NCI-H1048 (cell line): Measurements from ENCODE around the gene TTC23L.

Experiments used
- DNase-seq: peaks from one replicate; lab custom pipeline; 2025; lab: John Stamatoyannopoulos, UW

Gene TTC23L

DNA sequence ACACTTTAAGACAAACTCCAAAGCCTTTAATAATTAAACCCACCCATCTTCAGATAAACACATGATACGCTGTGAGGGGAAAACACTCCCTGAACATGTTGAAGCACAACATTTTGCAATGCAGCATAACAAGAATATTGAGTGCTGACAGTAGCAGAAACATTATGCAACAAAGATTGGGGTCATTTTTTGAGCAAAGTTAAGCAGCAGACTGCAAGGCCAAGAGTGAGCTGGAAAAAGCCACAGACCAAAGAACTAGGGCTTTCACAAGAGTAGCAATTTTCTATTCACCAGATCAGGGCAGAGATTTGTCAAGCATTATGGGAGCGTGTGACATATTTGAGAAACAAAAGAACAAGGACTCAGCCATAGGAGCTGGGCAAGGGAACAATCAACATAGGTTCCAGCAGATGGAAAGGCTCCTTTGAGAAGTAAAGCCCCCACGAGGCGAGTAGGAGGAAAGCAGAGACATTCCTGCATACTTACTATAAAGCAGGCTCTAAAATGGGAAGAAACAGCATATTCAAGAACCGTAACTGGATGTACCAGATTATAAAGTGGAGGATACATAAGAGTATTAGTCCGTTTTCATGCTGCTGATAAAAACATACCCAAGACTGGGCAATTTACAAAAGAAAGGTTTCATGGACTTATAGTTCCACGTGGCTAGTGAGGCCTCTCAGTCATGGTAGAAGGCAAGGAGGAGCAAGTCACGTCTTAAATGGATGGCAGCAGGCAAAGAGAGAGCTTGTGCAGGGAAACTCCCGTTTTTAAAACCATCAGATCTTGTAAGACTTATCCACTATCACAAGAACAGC lies 4.8 kb upstream of the TTC23L start:
- no peak for DNase-seq

DNA sequence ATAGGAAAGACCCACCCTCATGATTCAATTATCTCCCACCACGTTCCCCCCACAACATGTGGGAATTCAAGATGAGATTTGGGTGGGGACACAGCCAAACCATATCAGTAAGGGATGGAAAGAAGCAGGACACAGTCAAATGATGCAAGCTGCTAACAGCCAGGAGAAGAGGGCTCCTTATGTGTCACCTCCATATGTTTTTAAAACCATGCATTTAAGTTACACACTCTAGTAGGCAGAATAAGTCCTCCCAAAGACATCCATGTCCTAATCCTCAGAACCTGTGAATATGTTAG lies 4.2 kb upstream of the TTC23L start:
- DNase-seq = no peak

DNA sequence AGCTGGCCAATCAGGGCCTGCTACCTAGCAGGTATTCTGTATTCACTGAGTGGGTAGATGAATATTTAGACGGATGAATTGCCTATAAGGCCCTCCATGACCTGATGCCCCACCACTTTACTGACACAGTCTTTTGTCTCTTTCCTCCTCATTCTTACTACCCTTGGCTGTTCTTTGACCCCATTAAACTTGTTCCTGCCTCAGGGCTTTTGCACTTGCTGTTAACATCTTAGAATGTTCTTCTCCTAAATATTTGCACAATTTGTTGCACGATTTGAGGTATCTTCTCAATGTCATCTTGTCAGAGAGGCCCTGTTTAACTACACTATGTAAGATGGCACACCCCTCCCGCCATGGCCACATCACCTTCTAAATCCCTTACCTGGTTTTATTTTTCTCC lies 3.3 kb upstream of the TTC23L start:
- no peak for DNase-seq

DNA sequence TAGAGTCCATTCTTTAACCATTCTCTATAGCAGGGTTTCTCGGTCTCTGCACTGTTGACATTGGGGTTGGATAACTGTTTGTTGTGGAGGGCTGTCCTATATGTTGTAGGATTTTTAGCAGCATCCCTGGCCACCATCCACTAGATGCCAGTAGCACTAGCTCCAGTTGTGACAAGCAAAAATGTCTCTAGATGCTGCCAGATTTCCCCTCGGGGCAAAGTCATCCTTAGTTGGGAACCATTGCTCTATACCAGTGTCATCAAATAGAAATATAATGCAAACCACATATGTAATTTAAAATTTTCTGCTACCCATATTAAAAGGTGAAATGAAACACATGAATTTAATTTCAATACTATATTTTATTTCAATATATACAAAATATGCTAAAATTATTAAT lies 2.9 kb downstream of the TTC23L start:
- DNase-seq = no peak

DNA sequence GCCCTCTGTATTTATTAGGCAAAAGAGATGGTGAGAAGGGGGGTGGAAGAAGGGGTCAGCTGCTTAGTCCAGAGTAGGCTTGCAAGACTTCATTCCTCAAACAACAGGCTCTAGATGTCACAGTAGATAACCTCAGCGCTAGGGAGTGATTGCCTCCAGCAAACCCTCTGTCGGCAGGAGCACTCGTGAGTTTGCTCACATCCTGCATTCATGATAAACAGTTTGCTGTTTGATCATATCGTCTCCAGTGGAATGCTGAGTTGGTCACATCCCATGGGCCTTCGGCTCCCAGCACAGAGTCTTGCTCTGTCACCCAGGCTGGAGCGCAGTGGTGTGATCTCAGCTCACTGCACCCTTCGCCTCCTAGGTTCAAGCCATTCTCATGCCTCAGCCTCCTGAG lies 3.6 kb downstream of the TTC23L start:
- DNase-seq = no peak

DNA sequence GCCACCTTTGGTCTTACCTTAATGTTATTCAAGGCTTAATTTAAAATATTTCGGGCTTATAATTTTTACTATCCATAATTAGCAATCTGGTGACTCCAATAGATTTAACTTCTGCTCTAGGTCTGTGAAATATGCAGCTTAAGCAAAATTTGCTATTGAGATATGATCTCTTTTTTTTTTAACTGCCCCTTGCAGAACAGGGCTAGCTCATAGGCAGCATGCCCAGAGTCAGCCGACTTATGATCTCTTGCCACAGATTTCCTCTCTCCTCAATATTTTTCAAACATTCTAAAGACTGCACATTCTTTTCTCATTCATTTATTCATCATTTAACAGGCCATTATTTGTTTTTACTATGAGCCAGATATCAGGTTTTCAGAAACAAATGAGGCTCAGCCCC lies 4.5 kb downstream of the TTC23L start:
- no peak for DNase-seq

DNA sequence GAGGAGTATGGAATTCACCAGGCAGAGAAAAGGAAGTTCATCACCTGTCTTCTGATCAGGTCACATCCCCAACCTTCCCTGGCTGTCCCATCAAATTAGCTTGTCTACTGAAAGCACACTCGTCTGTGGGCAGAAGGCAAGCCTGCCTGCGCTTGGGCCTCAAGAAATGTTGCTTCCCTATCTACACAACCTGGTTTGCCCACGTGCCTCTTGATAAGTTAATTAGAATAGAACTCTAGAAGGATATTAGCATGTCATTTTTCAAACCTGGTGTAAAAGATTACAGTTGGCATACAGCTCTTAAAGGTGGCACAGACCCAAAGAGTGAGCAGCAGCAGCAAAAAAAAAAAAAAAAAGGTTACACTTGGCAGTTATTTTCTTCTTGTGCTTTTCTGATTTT lies 5.1 kb downstream of the TTC23L start:
- no peak for DNase-seq

DNA sequence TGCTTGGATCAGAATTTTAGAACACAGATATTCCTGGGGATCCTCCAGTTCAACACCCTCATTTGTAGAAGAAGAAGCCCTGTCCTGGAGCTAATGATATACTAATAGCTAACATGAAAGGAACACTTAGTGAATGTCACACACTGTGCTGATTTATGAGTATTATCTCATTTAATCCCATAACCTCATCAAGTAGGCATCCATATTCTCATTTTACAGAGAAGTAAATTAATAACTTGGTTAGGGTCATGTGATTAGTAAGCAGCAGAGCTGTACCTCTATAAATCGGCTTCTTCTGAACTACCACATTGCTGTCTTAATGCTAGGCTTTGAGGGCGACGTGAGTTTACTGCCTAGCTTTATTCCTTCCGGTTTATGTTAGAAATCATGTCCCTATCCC lies 6.0 kb downstream of the TTC23L start:
- DNase-seq = no peak

DNA sequence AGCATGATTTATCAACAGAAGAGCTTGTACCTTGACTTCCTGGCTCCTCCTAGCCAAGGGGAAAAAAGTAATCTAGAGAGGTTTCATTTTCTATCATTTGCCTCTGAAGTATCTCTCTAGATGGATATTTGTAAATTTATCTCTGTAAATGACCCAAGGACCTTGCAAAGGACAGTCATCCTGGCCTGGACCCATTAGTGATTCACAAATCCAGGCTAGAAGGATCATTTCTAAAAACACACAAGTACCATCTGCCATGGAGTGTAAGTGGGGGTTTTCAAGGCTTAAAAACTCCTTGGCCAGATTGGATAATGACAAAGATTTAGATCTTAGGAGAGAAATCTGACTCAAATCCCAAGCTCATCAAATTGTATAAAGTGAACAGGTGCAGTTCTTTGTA lies 8.1 kb downstream of the TTC23L start:
- DNase-seq = no peak

DNA sequence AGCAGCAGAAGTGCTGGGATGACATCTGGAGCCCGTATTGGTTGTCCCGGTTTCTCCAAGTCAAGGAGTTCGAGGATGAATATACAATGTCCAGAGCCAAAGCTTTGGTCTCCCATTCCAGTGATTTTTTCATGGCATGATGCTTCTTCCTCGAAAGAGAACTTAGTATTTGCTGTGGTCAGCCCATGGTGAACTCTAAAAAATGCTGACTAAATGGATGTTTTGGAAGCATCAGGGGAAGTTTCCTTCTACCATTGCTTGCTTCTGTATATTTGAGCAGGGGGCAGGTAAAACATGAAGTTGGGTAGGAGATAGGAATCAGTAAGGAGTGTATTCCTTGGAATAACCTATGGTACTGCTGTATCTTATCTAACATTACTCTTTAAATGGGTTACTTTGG lies 8.6 kb downstream of the TTC23L start:
- no peak for DNase-seq

DNA sequence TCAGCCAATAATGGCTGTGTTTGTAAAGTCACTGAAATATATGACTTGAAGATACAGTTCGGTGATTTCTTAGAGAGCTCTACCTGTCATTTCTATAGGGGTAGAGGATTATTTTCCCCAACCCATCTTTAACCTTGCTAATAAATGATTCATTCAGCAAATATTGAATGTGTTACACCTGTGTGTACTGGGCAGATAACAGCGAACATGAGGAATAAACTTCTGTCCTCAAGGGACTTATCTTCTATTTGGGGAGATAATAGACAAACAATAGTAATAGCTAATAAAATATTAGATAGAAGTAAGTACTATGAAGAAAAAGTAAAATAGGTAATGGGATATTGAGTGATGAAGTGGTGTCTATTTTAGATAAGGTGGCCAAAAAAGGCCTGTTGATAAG lies 9.3 kb downstream of the TTC23L start:
- DNase-seq = no peak

DNA sequence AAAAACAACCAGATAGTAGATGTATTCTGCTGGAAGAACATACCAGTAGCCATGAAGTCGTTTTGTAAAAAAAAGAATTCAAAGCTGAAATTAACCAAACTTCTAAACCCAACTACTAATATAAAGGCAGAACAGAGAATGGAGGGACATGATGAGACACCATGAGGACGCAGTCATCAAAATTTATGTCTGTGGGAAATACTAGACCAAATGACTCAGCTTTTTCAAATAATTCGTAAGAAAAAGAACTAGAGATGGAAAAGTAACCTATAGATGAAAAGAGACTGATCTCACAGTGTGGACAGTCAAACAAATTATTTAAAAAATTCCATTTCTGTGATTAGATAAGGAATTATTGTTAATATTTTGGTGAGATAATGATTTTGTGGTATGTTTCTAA lies 10.3 kb downstream of the TTC23L start:
- no peak for DNase-seq

DNA sequence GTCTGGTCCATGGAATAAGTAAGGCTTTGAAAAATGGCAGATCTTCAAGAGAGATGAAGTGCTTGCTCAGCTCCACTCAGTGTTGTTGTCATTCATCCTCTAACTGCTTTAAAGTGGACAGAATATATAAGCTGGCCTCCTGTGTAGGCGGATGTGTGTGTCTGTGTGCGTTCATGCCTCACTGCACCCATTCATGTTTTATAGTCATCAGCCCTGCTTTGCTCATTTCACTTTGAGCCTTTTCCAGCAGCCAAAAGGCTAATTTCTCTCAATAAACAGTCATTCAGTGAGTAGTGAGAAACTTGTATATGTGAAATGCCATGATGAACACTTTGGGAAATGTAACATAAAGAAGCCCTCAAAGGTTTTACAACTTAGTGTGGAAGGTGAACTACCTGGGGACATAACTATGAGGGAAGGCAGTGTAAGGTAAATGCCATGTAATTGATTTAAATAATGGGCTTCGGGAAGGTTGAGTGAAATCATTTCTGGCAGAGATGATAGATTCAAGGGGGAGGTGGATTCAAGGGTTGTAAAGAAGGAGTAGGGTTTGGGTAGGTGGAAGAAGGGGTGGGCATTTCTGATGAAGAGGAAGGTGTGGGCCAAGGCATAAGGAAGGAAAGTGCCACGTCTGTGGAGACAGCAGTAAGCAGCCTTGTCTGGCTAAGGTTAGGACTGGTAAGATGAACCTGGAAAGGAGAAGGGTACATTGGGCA lies 15.7 kb downstream of the TTC23L start:
- no peak for DNase-seq

DNA sequence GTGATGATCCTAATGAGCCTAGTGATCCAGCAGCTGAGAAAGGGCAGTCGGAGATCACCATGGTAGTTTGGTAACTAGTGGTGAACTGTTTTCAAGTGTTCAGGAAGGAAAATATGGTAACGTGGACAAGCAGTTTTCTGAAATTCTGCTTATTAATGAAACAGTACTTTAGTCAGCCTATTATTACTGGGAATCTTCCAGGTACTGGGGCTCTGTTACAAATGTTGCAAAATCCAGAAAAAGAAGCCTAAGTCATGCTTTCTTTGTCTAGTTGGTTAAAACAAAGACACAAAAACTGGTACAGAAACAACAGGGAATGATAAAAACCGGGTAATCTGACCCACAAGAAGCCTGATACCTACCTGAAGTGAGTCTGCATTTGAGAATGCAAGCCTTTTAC lies 18.2 kb downstream of the TTC23L start:
- DNase-seq = no peak

DNA sequence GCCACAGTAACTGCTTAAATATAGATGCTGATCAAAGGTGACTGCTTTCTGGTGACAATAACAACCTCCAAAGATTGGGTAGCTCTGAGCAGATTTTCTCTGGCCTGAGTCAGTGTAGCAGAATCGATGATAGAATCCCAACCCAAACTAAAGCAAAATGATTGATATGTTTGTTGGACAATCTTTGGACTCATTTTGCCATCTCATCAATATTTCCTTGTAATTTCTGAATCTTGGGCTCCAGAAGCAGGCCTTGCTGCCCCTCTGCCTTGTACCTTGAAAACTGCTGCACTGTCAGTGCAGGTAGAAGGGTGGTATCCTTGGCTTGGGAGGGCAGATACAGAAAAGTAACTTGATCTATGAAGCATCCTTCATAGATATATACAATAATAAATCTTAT lies 18.9 kb downstream of the TTC23L start:
- no peak for DNase-seq

DNA sequence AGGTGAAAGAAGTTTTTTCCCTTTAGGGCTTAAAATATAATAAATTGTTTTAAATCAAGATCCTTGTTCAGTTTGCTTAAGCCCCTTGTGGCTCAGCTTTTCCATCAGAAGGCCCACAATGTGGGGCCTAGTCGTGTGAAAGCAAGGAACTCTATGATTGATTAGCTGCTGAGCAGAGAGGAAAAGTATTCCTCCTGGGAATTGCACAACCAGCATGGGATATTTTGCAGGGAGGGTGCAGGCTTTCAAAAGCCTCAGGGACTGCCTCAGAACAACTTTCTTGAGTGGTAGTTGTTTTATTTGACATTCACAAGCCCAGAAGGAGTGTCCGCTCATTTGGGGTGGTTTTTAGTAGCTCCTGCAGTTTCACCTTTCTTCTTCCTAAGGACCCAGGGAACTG lies 19.8 kb downstream of the TTC23L start:
- DNase-seq = no peak

DNA sequence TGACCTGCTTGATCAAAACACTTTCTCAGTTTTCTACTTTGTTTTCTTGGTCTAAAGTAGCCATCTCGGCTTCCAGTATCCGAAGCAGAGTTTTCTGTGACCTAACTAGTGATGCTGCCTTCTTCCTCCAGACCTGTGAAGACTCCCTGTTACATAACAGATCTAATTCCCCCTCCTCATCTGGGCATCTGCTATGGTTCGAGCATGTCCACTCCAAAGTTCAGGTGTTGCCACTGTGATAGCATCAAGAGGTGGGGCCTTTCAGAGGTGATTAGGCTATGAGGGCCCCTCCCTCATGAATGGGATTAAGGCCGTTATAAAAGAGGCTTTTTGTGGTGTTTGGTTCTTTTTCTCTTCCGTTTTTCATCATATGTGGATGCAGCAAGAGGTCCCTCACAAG lies 20.3 kb downstream of the TTC23L start:
- DNase-seq = no peak

DNA sequence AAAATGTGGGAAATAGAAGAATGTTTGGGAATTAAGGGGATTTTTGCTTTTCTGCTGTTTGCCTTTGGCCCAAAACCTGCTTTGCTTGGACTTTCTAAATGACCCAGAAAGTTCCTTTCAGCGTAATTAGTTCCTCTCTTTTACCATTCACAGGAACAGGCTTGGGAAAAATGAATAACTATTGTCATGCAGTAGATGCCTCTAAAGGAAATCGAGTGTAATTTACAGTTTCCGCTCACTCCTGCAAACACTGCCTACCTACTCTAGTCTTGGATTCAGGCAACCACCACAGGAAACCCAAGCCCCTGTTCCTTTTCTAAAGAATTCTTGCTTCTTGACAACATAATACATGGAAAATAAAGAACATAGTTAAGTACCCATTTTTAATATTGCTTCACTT lies 25.0 kb downstream of the TTC23L start:
- no peak for DNase-seq

DNA sequence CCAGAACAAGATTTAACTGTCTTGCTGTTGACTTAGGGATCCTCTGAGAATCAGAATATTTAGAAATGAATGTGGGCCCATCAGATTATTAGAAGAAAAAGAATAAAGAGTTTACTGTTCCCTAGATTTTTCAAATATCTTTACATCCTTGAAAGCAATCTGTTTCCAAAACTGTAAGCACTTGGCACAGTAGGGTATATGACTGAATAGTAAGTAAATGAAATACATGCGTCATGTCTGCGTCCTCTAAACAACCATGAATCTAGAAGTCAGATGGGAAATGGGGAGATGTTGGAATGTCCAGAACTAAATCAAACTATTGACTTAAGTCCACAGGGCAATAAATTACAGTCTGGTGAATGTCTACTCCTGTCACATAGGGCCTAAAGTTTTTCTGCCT lies 26.1 kb downstream of the TTC23L start:
- DNase-seq = no peak

DNA sequence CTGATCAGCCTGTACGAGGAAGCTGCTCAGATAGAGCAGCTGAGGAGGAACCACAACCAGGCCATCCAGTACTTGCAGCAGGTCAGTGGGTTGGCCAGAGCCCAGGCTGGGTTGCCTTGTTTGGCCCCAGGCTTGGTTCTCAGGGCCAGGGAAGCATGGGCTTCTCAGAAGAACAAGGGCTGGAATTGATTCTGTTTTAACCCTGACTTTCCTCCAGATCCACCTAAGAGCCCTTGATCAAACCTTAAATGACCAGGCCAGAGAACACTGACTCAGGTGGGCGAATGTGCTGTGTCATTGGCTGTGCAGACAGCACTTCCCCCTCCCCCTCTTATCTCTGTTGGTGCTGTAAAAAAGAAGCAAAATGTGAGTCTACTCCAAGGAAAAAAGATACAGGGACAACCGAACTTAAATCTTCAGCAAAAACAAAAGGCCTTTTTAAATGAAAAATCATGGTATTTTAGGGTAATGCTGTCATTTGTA lies 28.1 kb downstream of the TTC23L start:
- DNase-seq = no peak

DNA sequence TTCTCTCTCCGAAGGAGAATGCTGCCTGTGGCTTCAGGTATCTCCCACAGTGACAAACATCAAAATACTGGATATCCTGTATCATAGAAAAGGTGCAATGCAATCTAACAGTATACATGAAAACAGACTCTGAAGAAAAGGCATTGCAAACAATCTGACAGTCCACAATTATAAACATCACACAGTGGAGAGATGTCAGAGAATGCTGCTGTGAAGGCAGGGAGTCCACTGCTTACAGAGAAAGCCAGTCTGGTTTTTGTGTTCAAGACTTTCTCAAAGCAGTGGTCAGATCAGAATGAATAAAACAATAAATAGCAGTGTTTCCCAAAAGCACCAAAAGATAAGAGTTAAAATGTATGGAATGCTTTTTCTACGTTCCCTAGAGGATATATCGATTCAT lies 28.7 kb downstream of the TTC23L start:
- DNase-seq = no peak

DNA sequence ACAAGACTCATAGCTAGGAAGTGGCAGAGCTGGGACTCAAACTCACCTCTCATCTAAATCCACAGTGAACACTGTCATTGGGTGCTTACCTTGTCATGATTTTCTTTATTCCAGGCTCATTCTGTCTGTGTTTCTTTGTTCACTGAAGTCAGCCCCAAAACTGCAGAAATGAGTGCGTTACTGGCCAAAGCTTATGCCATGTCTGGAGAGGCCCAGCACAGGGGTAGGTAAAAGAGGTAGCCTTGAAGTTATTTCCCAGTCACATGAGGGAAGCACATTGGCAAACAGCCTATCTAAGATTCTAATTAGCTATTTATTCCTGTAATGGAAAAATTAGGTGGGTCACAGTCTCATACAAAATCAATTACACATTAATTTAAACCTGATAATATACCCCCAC lies 29.8 kb downstream of the TTC23L start:
- DNase-seq = no peak

DNA sequence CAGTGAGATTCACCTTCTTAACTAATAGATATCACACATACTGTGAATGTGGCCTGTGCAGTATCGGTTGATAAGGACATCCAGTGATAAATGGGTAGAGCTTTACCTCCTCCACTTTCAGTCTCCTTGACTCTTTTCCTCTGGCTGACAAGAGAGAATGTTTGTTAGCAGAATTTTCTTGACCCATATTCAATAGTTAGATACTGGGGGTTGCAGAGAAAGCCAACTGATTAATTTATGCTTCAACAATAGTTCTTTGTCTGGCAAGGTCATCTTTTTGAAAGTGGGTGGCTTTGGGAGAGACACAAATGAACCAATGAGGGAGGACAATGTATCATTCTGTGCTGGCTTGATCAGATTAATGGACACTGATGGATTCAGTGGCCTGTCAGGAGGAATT lies 30.3 kb downstream of the TTC23L start:
- no peak for DNase-seq

DNA sequence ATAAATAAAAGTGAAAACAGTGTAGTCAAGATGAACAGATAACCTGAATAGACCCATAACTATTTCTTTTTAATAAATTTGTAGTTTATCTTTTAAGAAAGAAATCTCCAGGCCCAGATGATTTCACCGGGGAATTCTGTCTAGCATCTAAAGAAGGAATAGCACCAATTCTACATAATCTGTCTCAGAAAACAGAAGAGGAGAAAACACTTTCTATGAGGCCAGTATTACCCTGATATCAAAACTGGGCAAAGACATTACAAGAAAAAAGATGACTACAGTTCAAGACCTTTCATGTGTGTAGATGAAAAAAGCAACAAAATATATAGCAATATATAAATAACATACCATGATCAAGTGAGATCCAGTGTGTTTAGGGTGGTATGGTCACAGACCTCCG lies 31.4 kb downstream of the TTC23L start:
- DNase-seq = no peak
